HepG2 (cell line): ENCODE data around the gene CCL13. TPM values are rescaled to one million over a fixed set of nuclear protein-coding genes. Genes with fewer than 3 reads are reported as not detected.

Source experiments
- ATAC-seq: fragments of 200-7000 bp; cut with Tn5 transposase; 3 replicates; pipeline ENCODE4 v1.9.1; 2020; ENCODE audit warnings: mild to moderate bottlenecking, moderate library complexity
- BruUV-seq: library from RNA; stranded (reverse); fragments of 400-500 nt; replicated peaks from 2 replicates; lab custom pipeline; 2021; lab: Mats Ljungman, UMichigan
- CTCF ChIA-PET: fragments of 300-600 bp; formaldehyde crosslinking; extraction: SDS; loops from one replicate; lab custom pipeline; 2021; ENCODE audit warnings: low total read pairs, inconsistent platforms, low intra/inter-chr PET ratio; lab: Yijun Ruan, JAX
- POLR2A ChIA-PET: fragments of 350-600 bp; sonication (Branson Sonifier 250); formaldehyde crosslinking; loops from one replicate; lab custom pipeline; 2020; ENCODE audit warnings: antibody characterized with exemption, inconsistent platforms; lab: Yijun Ruan, JAX
- DNase-seq: peaks from one replicate; pipeline ENCODE4 v3.0.0-alpha.2; 2015; ENCODE audit warnings: low spot score
- FAIRE-seq: peaks from 3 replicates; lab custom pipeline; 2011; peaks lifted over from hg19 to GRCh38; lab: Jason Lieb, UNC
- H2AFZ ChIP-seq: one replicate; pipeline ENCODE4 v1.6.1; 2011; ENCODE audit warnings: low read length, inconsistent platforms
- H3K27ac ChIP-seq: fragments of 300-600 bp; 3 replicates; pipeline ENCODE4 v1.8.0; 2011; ENCODE audit warnings: mixed run types, mild to moderate bottlenecking, mixed read lengths, low read length, inconsistent platforms; ENCODE audit not compliant: insufficient read depth; ENCODE audit errors: extremely low read length
- H3K27me3 ChIP-seq, 2 experiments: fragments of 200-600 bp in 1 of 2; 2 replicates in 1 of 2; 3 replicates in 1 of 2; pipeline versions ENCODE4 v1.6.0 to v1.8.0; 2011; ENCODE audit warnings: low read length in 2 of 2, mild to moderate bottlenecking in 2 of 2, moderate library complexity in 2 of 2, inconsistent platforms in 1 of 2; ENCODE audit not compliant: insufficient read depth in 2 of 2, control insufficient read depth in 1 of 2
- H3K36me3 ChIP-seq, 2 experiments: fragments of 200-600 bp in 1 of 2; replicated peaks in 1 of 2; 2 replicates in 1 of 2; 3 replicates in 1 of 2; pipeline versions ENCODE4 v1.5.1 to v1.8.0; 2011; ENCODE audit warnings: low read length in 2 of 2, inconsistent platforms in 1 of 2; ENCODE audit not compliant: insufficient read depth in 2 of 2, control insufficient read depth in 1 of 2
- H3K4me1 ChIP-seq: 2 replicates; pipeline ENCODE4 v1.5.1; 2012; ENCODE audit warnings: low read length, inconsistent platforms; ENCODE audit not compliant: insufficient read depth
- H3K4me2 ChIP-seq: 2 replicates; pipeline ENCODE4 v1.6.0; 2011; ENCODE audit warnings: low read depth, low read length, inconsistent platforms
- H3K4me3 ChIP-seq, 3 experiments: fragments of 200-600 bp in 1 of 3; sonication (generic), shearing (Covaris generic) in 1 of 3; replicated peaks in 1 of 3; 2 replicates each; pipeline ENCODE4 v1.5.1; 2011 to 2016; ENCODE audit warnings: low read length in 3 of 3, inconsistent platforms in 2 of 3, low read depth in 2 of 3, mild to moderate bottlenecking in 2 of 3, control low read depth in 1 of 3, mixed read lengths in 1 of 3; ENCODE audit not compliant: insufficient read depth in 1 of 3
- H3K79me2 ChIP-seq: one replicate; pipeline ENCODE4 v1.6.1; 2011; ENCODE audit warnings: low read length, inconsistent platforms; ENCODE audit not compliant: insufficient read depth
- H3K9ac ChIP-seq: 2 replicates; pipeline ENCODE4 v1.6.0; 2011; ENCODE audit warnings: mild to moderate bottlenecking, low read depth, low read length, inconsistent platforms; ENCODE audit not compliant: insufficient read depth
- H3K9me3 ChIP-seq: 2 replicates; pipeline ENCODE4 v1.5.1; 2012; ENCODE audit warnings: mild to moderate bottlenecking, low read length
- H4K20me1 ChIP-seq: 2 replicates; pipeline ENCODE4 v1.6.0; 2011; ENCODE audit warnings: inconsistent platforms, mild to moderate bottlenecking, low read length, moderate library complexity; ENCODE audit not compliant: insufficient read depth
- DPF2 ChIP-seq: sonication (generic); formaldehyde crosslinking; IDR thresholded peaks from 2 replicates; pipeline ENCODE4 v1.4.0; 2020; ENCODE audit warnings: mild to moderate bottlenecking, low read depth, missing genetic modification reagents, borderline replicate concordance
- MBNL3 ChIP-seq: fragments of 250-450 bp; sonication (Bioruptor Pico); conservative IDR thresholded peaks from 2 replicates; pipeline ENCODE4 v1.8.0; 2022; ENCODE audit warnings: mild to moderate bottlenecking, inconsistent platforms
- NFIB ChIP-seq: sonication (generic); formaldehyde crosslinking; IDR thresholded peaks from 2 replicates; pipeline ENCODE4 v1.9.0; 2021; ENCODE audit warnings: missing genetic modification reagents, mild to moderate bottlenecking, borderline replicate concordance
- NR2F2 ChIP-seq: IDR thresholded peaks from 2 replicates; pipeline ENCODE4 v1.6.1; 2012; ENCODE audit warnings: low read depth, inconsistent platforms, borderline replicate concordance
- RELA ChIP-seq: sonication (generic); formaldehyde crosslinking; IDR thresholded peaks from 2 replicates; pipeline ENCODE4 v1.4.0; 2020; ENCODE audit warnings: missing genetic modification reagents
- RFXAP ChIP-seq: sonication (generic); formaldehyde crosslinking; IDR thresholded peaks from 2 replicates; pipeline ENCODE4 v1.4.0; 2020; ENCODE audit warnings: missing genetic modification reagents, borderline replicate concordance
- ZFP36L1 ChIP-seq: sonication (generic); formaldehyde crosslinking; IDR thresholded peaks from 2 replicates; pipeline ENCODE4 v1.8.0; 2022; ENCODE audit warnings: mild to moderate bottlenecking, missing genetic modification reagents, moderate library complexity
- ZNF224 ChIP-seq: sonication (generic); formaldehyde crosslinking; IDR thresholded peaks from 2 replicates; pipeline ENCODE4 v1.5.0; 2020; ENCODE audit warnings: mild to moderate bottlenecking, missing genetic modification reagents
- ZNF256 ChIP-seq: sonication (generic); formaldehyde crosslinking; conservative IDR thresholded peaks from 2 replicates; pipeline ENCODE4 v1.4.0; 2020; ENCODE audit warnings: missing genetic modification reagents
- ZNF326 ChIP-seq: sonication (generic); formaldehyde crosslinking; IDR thresholded peaks from 2 replicates; pipeline ENCODE4 v1.4.0; 2020; ENCODE audit warnings: missing genetic modification reagents, borderline replicate concordance
- ZNF567 ChIP-seq: sonication (generic); formaldehyde crosslinking; IDR thresholded peaks from 2 replicates; pipeline ENCODE4 v1.8.1; 2023; ENCODE audit warnings: mild to moderate bottlenecking, missing genetic modification reagents, borderline replicate concordance
- ZNF678 ChIP-seq: sonication (generic); formaldehyde crosslinking; IDR thresholded peaks from 2 replicates; pipeline ENCODE4 v1.4.0; 2020; ENCODE audit warnings: mild to moderate bottlenecking, missing genetic modification reagents
- ZNF75D ChIP-seq: sonication (generic); formaldehyde crosslinking; IDR thresholded peaks from 2 replicates; pipeline ENCODE4 v1.8.1; 2023; ENCODE audit warnings: missing genetic modification reagents, mild to moderate bottlenecking, borderline replicate concordance
- ZNF776 ChIP-seq: sonication (generic); formaldehyde crosslinking; IDR thresholded peaks from 2 replicates; pipeline ENCODE4 v1.4.0; 2020; ENCODE audit warnings: mild to moderate bottlenecking, missing genetic modification reagents
- ZNF782 ChIP-seq: sonication (generic); formaldehyde crosslinking; IDR thresholded peaks from 2 replicates; pipeline ENCODE4 v1.4.0; 2020; ENCODE audit warnings: missing genetic modification reagents, mild to moderate bottlenecking, borderline replicate concordance
- WGBS: methylation state at CpG from one replicate; pipeline ENCODE4 v1.1.6; 2017; ENCODE audit warnings: low lambda C conversion rate; 5-methylcytosine and 5-hydroxymethylcytosine counted together
- in situ Hi-C: cut with HindIII; loops from 2 replicates; pipeline ENCODE4 v1.10.0; 2017; ENCODE audit warnings: low pct_unique_long_range_greater_than_20kb; ENCODE audit not compliant: extremely low pct_ligation_motif_present
- intact Hi-C: fragments of 100-400 bp; cut with micrococcal nuclease; formaldehyde crosslinking; loops from one replicate; pipeline ENCODE4 v1.10.0; 2022; ENCODE audit not compliant: unreplicated experiment
- polyA plus RNA-seq, 8 experiments: library from polyadenylated mRNA; depleted of rRNA in 3 of 8; stranded (reverse) in 7 of 8; unstranded in 1 of 8; fragments of >200 nt; fragmentation: Illumina TruSeq in 4 of 8; extraction: Trizol in 4 of 8; gene quantifications; 2 replicates each; pipeline versions ENCODE4 v1.2.1 to v1.2.3, GENCODE V29; 2011 to 2016; ENCODE audit warnings: low read depth in 4 of 8, missing spikeins in 1 of 8, mixed read lengths in 1 of 8; ENCODE audit not compliant: insufficient read depth in 1 of 8
- total RNA-seq, 5 experiments: library from RNA; depleted of rRNA; stranded (reverse); fragments of >200 nt; fragmentation: Illumina TruSeq; extraction: Trizol; gene quantifications; 2 replicates each; pipeline ENCODE4 v1.2.3, GENCODE V29; 2016; ENCODE audit warnings: low read depth in 1 of 5
- TF ChIP-seq, protein P1 (sequence below): sonication (generic); formaldehyde crosslinking; IDR thresholded peaks from 2 replicates; pipeline ENCODE4 v1.5.1; 2020; ENCODE audit warnings: missing genetic modification reagents, mild to moderate bottlenecking, borderline replicate concordance
- TF ChIP-seq, protein P2 (sequence below): sonication (generic); formaldehyde crosslinking; IDR thresholded peaks from 2 replicates; pipeline ENCODE4 v1.8.0; 2022; ENCODE audit warnings: mild to moderate bottlenecking, missing genetic modification reagents, moderate library complexity
- TF ChIP-seq, protein P3 (sequence below): IDR thresholded peaks from 2 replicates; pipeline ENCODE4 v1.4.0; 2020; ENCODE audit warnings: mild to moderate bottlenecking, missing genetic modification reagents

The CCL13 gene
- total and polyA plus RNA-seq, 2 of the 13 experiments (the other 11 are each of a cell fraction or from before 2014, with no cell fraction given): not detected

DNA sequence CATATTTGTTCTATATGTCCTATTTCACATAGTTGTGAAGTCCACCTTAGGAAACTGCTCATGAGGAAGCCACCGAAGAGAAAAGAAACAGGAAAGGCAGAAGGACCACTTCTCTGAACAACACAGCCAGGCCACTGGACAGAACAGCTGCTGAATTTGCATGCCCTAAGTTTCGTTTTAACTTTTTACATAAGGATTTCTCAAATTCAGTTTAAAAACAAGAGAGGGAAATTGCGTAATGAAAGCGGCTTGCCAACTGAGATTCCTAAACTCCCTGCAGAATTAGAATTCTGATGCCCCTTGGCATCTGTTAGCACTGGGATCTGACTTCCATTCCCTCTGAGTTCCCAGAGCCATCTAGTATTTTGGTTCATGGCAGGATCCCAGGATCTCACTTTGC lies 42.0 kb upstream of the CCL13 start (continued):
- TF ChIP-seq ZNF75D (CRISPR knock-in tag) (no peak), ZNF224 (no peak), DPF2 (no peak), ZNF326 (CRISPR knock-in tag) (no peak), RELA (CRISPR knock-in tag) (no peak), ZNF567 (CRISPR knock-in tag) (no peak), RFXAP (no peak)

GRCh38 chr17:34318474-34318873 lies 37.8 kb upstream of the CCL13 start:
- TF ChIP-seq, protein P1, sequence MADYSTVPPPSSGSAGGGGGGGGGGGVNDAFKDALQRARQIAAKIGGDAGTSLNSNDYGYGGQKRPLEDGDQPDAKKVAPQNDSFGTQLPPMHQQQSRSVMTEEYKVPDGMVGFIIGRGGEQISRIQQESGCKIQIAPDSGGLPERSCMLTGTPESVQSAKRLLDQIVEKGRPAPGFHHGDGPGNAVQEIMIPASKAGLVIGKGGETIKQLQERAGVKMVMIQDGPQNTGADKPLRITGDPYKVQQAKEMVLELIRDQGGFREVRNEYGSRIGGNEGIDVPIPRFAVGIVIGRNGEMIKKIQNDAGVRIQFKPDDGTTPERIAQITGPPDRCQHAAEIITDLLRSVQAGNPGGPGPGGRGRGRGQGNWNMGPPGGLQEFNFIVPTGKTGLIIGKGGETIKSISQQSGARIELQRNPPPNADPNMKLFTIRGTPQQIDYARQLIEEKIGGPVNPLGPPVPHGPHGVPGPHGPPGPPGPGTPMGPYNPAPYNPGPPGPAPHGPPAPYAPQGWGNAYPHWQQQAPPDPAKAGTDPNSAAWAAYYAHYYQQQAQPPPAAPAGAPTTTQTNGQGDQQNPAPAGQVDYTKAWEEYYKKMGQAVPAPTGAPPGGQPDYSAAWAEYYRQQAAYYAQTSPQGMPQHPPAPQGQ: no peak
- TF ChIP-seq ZNF678 (CRISPR knock-in tag) (no peak), NR2F2 (no peak), ZNF782 (no peak), ZFP36L1 (CRISPR knock-in tag) (no peak), MBNL3 (CRISPR knock-in tag) (no peak), ZNF776 (CRISPR knock-in tag) (no peak), NFIB (no peak), ZNF256 (CRISPR knock-in tag) (no peak)
- TF ChIP-seq, protein P2, sequence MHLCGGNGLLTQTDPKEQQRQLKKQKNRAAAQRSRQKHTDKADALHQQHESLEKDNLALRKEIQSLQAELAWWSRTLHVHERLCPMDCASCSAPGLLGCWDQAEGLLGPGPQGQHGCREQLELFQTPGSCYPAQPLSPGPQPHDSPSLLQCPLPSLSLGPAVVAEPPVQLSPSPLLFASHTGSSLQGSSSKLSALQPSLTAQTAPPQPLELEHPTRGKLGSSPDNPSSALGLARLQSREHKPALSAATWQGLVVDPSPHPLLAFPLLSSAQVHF (CRISPR knock-in tag): no peak
- TF ChIP-seq, protein P3, sequence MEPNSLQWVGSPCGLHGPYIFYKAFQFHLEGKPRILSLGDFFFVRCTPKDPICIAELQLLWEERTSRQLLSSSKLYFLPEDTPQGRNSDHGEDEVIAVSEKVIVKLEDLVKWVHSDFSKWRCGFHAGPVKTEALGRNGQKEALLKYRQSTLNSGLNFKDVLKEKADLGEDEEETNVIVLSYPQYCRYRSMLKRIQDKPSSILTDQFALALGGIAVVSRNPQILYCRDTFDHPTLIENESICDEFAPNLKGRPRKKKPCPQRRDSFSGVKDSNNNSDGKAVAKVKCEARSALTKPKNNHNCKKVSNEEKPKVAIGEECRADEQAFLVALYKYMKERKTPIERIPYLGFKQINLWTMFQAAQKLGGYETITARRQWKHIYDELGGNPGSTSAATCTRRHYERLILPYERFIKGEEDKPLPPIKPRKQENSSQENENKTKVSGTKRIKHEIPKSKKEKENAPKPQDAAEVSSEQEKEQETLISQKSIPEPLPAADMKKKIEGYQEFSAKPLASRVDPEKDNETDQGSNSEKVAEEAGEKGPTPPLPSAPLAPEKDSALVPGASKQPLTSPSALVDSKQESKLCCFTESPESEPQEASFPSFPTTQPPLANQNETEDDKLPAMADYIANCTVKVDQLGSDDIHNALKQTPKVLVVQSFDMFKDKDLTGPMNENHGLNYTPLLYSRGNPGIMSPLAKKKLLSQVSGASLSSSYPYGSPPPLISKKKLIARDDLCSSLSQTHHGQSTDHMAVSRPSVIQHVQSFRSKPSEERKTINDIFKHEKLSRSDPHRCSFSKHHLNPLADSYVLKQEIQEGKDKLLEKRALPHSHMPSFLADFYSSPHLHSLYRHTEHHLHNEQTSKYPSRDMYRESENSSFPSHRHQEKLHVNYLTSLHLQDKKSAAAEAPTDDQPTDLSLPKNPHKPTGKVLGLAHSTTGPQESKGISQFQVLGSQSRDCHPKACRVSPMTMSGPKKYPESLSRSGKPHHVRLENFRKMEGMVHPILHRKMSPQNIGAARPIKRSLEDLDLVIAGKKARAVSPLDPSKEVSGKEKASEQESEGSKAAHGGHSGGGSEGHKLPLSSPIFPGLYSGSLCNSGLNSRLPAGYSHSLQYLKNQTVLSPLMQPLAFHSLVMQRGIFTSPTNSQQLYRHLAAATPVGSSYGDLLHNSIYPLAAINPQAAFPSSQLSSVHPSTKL (CRISPR knock-in tag): no peak
- intact Hi-C loops: no loop called here
- Histone ChIP-seq H2AFZ (no peak overlapping the region), H3K27ac (no peak overlapping the region), H4K20me1 (no peaks in the 10 kb centered on the region), H3K36me3 (no peaks in the 10 kb centered on the region), H3K4me2 (no peak overlapping the region), H3K4me3 (no peak overlapping the region), H3K79me2 (no peaks in the 10 kb centered on the region), H3K4me1 (no peaks in the 10 kb centered on the region), H3K9me3 (no peaks in the 10 kb centered on the region), H3K9ac (no peak overlapping the region), H3K27me3 (no peaks in the 10 kb centered on the region; a peak in 1 of 5 replicates)
- WGBS: 7% methylated on average over 3 of the region's 3 CpGs
- POLR2A ChIA-PET: no interaction called here
- CTCF ChIA-PET: interaction anchor here (1.2 kb wide), 1 partner anchor 43 kb away, joined by 3 read pairs; no protein-coding TSS in a partner anchor
- in situ Hi-C loops: no loop called here
- ATAC-seq: no peak
- DNase-seq: no peak
- BruUV-seq: no TSS peak
- no peak for FAIRE-seq
